Skeletal muscle satellite cell (primary cell): Measurements from ENCODE around the gene SLC9A1. TPM values are rescaled to one million over a fixed set of nuclear protein-coding genes. Genes with fewer than 3 reads are reported as not detected.
"Not testable (repeated sequence)": the region's sequence is repeated elsewhere in the genome, so short reads cannot be mapped to it uniquely, and the experiment has no call there.

Source experiments
- H3K27me3 ChIP-seq: 2 replicates; pipeline ENCODE4 v1.7.0; 2013; ENCODE audit warnings: low read length; ENCODE audit not compliant: control insufficient read depth, insufficient read depth
- H3K36me3 ChIP-seq: 2 replicates; pipeline ENCODE4 v1.7.0; 2013; ENCODE audit warnings: mild to moderate bottlenecking, control low read depth, low read length; ENCODE audit not compliant: insufficient read depth
- H3K4me1 ChIP-seq: 2 replicates; pipeline ENCODE4 v1.7.0; 2013; ENCODE audit warnings: low read length; ENCODE audit not compliant: control insufficient read depth, insufficient read depth
- H3K4me2 ChIP-seq: 2 replicates; pipeline ENCODE4 v1.7.0; 2013; ENCODE audit warnings: mild to moderate bottlenecking, low read length
- H3K4me3 ChIP-seq: 2 replicates; pipeline ENCODE4 v1.7.0; 2013; ENCODE audit warnings: low read length
- H3K9ac ChIP-seq: 2 replicates; pipeline ENCODE4 v1.7.0; 2013; ENCODE audit warnings: mild to moderate bottlenecking, low read depth, low read length, moderate library complexity
- H3K9me3 ChIP-seq: replicated peaks from 2 replicates; pipeline ENCODE4 v1.7.0; 2013; ENCODE audit warnings: mild to moderate bottlenecking, control low read depth, low read length
- total RNA-seq: library from RNA; depleted of rRNA; stranded (reverse); fragments of >200 nt; gene quantifications from 2 replicates; pipeline ENCODE4 v1.2.3, GENCODE V29; 2012; rRNA removed

Gene SLC9A1
- total RNA-seq, result 5.3 and 5.7 TPM in 2 replicates

- Histone ChIP-seq H3K9me3 (no peaks in the 10 kb centered on the region), H3K4me1 (peaks cover 32% of the 10 kb centered on the region), H3K27me3 (no peaks in the 10 kb centered on the region), H3K4me3 (peak within 1 kb of the TSS; percentile 89), H3K9ac (peak within 1 kb of the TSS; percentile 95), H3K36me3 (no peaks in the 10 kb centered on the region), H3K4me2 (peak within 1 kb of the TSS; percentile 94)
Observed at GRCh38 chr1:27154991-27155781, at the start of gene SLC9A1. SLC9A1 (minus strand) TSS chr1:27155125; CDS start chr1:27154334, 791 bp downstream.

- no peaks in the 10 kb centered on the region for H3K9me3 ChIP-seq
- H3K36me3 ChIP-seq, result no peaks in the 10 kb centered on the region
- no peak overlapping the region for H3K9ac ChIP-seq
- no peak overlapping the region for H3K4me2 ChIP-seq
- H3K4me1 ChIP-seq, result no peaks in the 10 kb centered on the region
- H3K27me3 ChIP-seq, result peaks cover 30% of the 10 kb centered on the region
- no peak overlapping the region for H3K4me3 ChIP-seq
Observed at GRCh38 chr1:27203946-27204345, 49.0 kb upstream of the SLC9A1 start.

- Histone ChIP-seq H3K4me2 (no peak overlapping the region), H3K36me3 (no peaks in the 10 kb centered on the region), H3K27me3 (peaks cover 24% of the 10 kb centered on the region), H3K9me3 (no peaks in the 10 kb centered on the region), H3K4me1 (no peaks in the 10 kb centered on the region), H3K9ac (no peak overlapping the region), H3K4me3 (no peak overlapping the region)
Observed at GRCh38 chr1:27201295-27201694, 46.4 kb upstream of the SLC9A1 start.

- H3K9ac ChIP-seq, result no peak overlapping the region
- no peaks in the 10 kb centered on the region for H3K9me3 ChIP-seq
Observed at GRCh38 chr1:27193194-27193593, 38.3 kb upstream of the SLC9A1 start.

GRCh38 chr1:27192039-27192529 lies 37.2 kb upstream of the SLC9A1 start:
- Histone ChIP-seq H3K9me3 (no peaks in the 10 kb centered on the region), H3K27me3 (peaks cover 3% of the 10 kb centered on the region), H3K36me3 (no peaks in the 10 kb centered on the region), H3K4me1 (peaks cover 15% of the 10 kb centered on the region), H3K9ac (no peak overlapping the region), H3K4me2 (no peak overlapping the region), H3K4me3 (no peak overlapping the region)

More at GRCh38 chr1:27193194-27193593, 38.3 kb upstream of the SLC9A1 start:
- Histone ChIP-seq H3K4me2 (no peak overlapping the region), H3K27me3 (peaks cover 3% of the 10 kb centered on the region), H3K36me3 (no peaks in the 10 kb centered on the region), H3K4me3 (no peak overlapping the region), H3K4me1 (peaks cover 15% of the 10 kb centered on the region)

GRCh38 chr1:27184665-27185064 lies 29.7 kb upstream of the SLC9A1 start:
- H3K9me3 ChIP-seq, result peaks cover 13% of the 10 kb centered on the region
- not testable (repeated sequence) for H3K4me2 ChIP-seq, H3K9ac ChIP-seq, H3K36me3 ChIP-seq, H3K4me3 ChIP-seq, H3K27me3 ChIP-seq, H3K4me1 ChIP-seq

GRCh38 chr1:27179979-27180378 lies 25.1 kb upstream of the SLC9A1 start:
- Histone ChIP-seq H3K36me3 (no peaks in the 10 kb centered on the region), H3K9me3 (peaks cover 13% of the 10 kb centered on the region), H3K9ac (no peak overlapping the region), H3K4me3 (no peak overlapping the region), H3K4me1 (no peaks in the 10 kb centered on the region), H3K4me2 (no peak overlapping the region), H3K27me3 (no peaks in the 10 kb centered on the region)

DNA sequence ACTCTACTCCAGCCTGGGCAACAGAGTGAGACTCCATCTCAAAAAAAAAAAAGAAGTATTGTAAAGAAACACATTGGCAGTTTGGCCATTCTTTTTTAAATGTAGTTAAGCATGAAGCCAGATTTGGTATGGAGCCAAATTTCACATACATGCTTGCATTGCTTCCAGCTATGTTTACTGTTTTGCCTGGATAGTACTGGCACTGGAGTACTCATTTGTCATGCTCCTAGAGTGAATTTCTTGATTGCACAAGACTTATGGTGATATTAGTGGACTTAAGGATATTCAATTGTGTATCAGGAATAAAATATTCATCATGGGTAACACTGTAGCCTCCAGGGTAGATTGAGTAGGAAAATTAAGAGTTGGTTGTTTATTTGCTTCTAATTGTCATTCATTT lies 24.5 kb upstream of the SLC9A1 start:
- peaks cover 13% of the 10 kb centered on the region for H3K9me3 ChIP-seq
- no peaks in the 10 kb centered on the region for H3K36me3 ChIP-seq
- no peak overlapping the region for H3K4me2 ChIP-seq
- no peaks in the 10 kb centered on the region for H3K4me1 ChIP-seq
- H3K4me3 ChIP-seq, result no peak overlapping the region
- no peaks in the 10 kb centered on the region for H3K27me3 ChIP-seq
- H3K9ac ChIP-seq, result no peak overlapping the region

GRCh38 chr1:27176954-27177353 lies 22.0 kb upstream of the SLC9A1 start:
- Histone ChIP-seq H3K4me2 (no peak overlapping the region), H3K36me3 (no peaks in the 10 kb centered on the region), H3K4me1 (no peaks in the 10 kb centered on the region), H3K9me3 (peaks cover 8% of the 10 kb centered on the region), H3K27me3 (no peaks in the 10 kb centered on the region), H3K4me3 (no peak overlapping the region), H3K9ac (no peak overlapping the region)

GRCh38 chr1:27176323-27176722 lies 21.4 kb upstream of the SLC9A1 start:
- H3K4me3 ChIP-seq, result no peak overlapping the region

DNA sequence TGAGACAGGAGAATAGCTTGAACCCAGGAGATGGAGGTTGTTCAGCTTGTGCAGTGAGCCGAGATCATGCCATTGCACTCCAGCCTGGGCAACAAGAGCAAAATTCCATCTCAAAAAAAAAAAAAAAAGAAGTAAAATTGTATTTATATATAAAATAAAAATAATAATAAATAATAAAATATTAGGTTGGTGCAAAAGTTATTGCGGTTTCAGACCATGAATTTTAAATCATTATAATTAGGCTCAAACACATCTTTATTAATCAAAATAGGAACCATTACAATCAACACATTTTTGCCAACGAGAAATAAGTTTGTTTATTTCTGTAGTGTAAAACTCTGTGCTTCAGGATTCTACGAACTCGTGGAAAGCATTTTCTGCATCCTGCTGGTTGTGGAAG lies 18.1 kb upstream of the SLC9A1 start:
- not testable (repeated sequence) for H3K4me3 ChIP-seq, H3K4me1 ChIP-seq, H3K9ac ChIP-seq, H3K36me3 ChIP-seq, H3K9me3 ChIP-seq, H3K4me2 ChIP-seq, H3K27me3 ChIP-seq

More at GRCh38 chr1:27176323-27176722, 21.4 kb upstream of the SLC9A1 start:
- H3K36me3 ChIP-seq, result no peaks in the 10 kb centered on the region
- H3K27me3 ChIP-seq, result no peaks in the 10 kb centered on the region
- H3K9ac ChIP-seq, result no peak overlapping the region
- H3K4me2 ChIP-seq, result no peak overlapping the region
- no peaks in the 10 kb centered on the region for H3K4me1 ChIP-seq
- peaks cover 8% of the 10 kb centered on the region for H3K9me3 ChIP-seq

- Histone ChIP-seq H3K9ac (no peak overlapping the region), H3K4me1 (no peaks in the 10 kb centered on the region), H3K4me2 (no peak overlapping the region), H3K27me3 (no peaks in the 10 kb centered on the region), H3K36me3 (no peaks in the 10 kb centered on the region), H3K4me3 (no peak overlapping the region), H3K9me3 (no peaks in the 10 kb centered on the region)
Observed at GRCh38 chr1:27166929-27167328, 12.0 kb upstream of the SLC9A1 start.
